ENCODE measurements around the gene CENPX.

The CENPX gene

DNA sequence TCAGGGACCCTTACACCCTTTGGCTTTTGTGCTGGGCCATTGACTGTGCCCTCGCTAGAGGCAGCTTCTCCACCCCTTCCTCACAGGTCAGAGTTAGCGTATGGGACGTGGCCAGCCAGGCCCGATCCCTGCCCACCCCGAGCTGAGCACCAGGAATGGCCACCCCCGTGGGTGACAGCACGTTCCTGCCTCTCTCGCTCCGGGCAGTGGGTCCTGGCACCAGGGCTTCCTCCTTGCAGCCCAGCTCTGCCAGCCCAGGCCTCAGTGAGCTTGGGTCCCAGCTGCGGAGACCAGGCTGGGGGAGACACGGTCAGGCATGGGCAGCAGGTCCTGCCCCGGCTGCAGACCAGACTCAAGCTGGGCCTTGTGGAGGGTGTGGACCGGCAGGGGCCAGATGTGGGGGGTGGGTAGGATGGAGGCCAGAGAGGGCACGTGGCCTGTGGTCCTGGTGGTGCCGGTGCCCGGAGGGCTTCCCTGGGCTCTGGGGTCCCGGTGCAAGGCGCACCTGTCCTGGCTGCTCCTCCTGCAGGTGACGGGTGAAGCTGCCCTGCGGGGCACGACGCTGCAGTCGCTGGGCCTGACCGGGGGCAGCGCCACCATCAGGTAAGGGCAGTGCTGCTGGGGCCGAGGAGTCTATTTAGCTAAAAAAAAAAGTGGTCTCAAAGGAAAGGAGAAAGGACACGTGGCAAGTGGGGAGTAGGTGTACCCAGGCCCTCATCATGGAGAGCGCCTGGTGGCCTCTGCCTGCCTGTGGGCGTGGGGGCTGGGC is 27.0 kb downstream of the CENPX start:
- H3K36me3 ChIP-seq (ENCODE audit: control insufficient read depth, insufficient read depth, low read length): no peaks in the 10 kb centered on the region
- H3K4me3 ChIP-seq (ENCODE audit: low read depth, low read length): no peak overlapping the region
- no peaks in the 10 kb centered on the region for H3K27me3 ChIP-seq (ENCODE audit: control insufficient read depth, insufficient read depth, low read length)
- no peak overlapping the region for H3K27ac ChIP-seq
- peaks cover 23% of the 10 kb centered on the region for H3K4me1 ChIP-seq
- TF ChIP-seq, protein P1, sequence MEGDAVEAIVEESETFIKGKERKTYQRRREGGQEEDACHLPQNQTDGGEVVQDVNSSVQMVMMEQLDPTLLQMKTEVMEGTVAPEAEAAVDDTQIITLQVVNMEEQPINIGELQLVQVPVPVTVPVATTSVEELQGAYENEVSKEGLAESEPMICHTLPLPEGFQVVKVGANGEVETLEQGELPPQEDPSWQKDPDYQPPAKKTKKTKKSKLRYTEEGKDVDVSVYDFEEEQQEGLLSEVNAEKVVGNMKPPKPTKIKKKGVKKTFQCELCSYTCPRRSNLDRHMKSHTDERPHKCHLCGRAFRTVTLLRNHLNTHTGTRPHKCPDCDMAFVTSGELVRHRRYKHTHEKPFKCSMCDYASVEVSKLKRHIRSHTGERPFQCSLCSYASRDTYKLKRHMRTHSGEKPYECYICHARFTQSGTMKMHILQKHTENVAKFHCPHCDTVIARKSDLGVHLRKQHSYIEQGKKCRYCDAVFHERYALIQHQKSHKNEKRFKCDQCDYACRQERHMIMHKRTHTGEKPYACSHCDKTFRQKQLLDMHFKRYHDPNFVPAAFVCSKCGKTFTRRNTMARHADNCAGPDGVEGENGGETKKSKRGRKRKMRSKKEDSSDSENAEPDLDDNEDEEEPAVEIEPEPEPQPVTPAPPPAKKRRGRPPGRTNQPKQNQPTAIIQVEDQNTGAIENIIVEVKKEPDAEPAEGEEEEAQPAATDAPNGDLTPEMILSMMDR (IDR thresholded peaks at IDR 0.05): no peak
- H3K9me3 ChIP-seq (ENCODE audit: control insufficient read depth, low read length): no peaks in the 10 kb centered on the region
- H2AFZ ChIP-seq: no peak overlapping the region
- H3K9ac ChIP-seq: no peak overlapping the region
- H3K79me2 ChIP-seq: peaks cover 33% of the 10 kb centered on the region
- no peak overlapping the region for H3K4me2 ChIP-seq (ENCODE audit: low read length)

DNA sequence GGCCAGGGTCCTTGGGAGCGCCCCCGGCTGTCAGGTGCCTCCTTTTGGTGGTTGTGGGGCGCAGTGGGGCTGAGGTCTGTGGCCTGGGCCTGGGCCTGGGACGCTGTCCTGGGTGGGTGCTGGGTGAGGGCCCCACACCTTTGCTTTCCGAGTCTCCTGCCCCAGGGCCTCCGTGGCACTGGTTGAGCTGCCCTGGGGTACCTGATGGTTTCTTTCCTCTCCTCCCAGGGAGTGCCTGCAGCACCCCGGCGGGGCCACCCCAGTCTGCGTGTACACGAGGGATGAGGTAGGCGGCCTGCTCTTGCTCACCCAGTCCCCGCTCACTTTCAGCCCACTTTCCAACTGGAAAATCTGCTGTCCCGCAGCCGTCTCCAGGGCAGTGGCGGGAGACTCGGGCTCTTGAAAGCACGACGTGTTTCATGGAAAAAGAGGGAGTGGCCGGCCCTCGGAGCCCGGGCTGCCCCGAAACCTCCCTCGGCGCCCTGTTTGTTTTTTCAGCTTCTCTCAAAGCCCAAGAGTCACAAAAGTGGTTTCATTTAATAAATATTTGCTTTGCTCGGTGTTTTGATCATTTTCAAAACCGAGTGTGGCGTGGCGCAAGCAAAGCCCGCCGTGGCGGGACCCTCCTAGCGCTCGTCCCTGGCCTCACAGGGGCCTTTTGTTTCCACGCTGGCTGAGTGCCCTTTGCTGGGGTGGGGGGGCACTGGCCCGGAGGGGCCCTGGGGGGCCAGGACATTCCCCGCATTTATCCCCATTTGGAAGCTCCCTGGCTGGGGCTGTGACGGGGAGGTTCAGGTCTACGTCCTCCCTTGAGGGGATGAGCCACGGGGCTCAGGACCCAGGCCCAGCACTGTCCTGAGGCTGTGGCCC is 27.9 kb downstream of the CENPX start:
- H3K4me1 ChIP-seq: peaks cover 23% of the 10 kb centered on the region
- H3K79me2 ChIP-seq: peaks cover 33% of the 10 kb centered on the region
- H3K27me3 ChIP-seq (ENCODE audit: control insufficient read depth, insufficient read depth, low read length): no peaks in the 10 kb centered on the region
- H3K36me3 ChIP-seq (ENCODE audit: control insufficient read depth, insufficient read depth, low read length): no peaks in the 10 kb centered on the region
- TF ChIP-seq, protein P1 (IDR thresholded peaks at IDR 0.05): no peak
- H3K4me2 ChIP-seq (ENCODE audit: low read length): no peak overlapping the region
- H3K27ac ChIP-seq: no peak overlapping the region
- H3K4me3 ChIP-seq (ENCODE audit: low read depth, low read length): no peak overlapping the region
- H3K9ac ChIP-seq: no peak overlapping the region
- H2AFZ ChIP-seq: no peak overlapping the region
- H3K9me3 ChIP-seq (ENCODE audit: control insufficient read depth, low read length): no peaks in the 10 kb centered on the region

DNA sequence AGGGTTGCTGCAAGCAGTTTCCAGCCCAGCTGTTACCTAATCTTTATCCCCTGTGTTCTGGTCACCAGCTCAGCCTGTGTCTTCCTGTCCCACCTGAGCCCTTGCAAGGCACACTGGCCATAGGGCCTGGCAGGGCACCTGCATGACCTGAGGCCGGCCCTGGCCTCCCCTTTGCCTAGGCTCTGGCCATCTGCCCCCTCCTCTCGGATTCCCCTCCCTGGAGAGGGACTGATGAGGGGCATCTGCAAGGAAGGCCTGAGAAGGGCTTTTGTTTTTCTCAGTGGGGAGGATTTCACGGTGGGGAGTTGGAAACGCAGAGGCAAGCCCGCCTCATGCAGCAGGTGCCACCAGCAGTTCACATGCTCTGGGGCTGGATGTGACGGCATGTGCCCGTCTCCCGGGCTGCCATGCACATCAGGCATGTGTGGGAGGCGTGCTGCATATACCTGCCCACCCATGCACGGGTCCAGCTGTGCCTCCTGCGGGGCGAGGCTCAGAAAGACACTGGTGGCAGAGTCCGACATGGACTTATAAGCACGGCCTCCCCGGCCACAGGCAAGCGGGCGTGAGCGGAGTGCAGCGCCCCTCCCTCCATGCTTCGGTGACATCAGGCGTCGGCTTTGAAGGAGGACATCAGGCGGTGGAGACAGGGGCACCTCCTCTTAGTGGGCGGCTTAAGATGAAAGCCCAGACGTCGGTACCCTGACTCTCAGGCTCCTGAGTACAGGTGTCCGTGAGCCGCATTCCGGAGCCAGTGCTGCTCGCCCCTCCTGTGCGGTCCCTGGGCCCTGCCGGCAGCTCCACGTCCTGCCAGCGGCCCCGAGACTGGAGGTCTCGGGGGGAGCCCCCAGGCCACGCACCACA is 28.7 kb downstream of the CENPX start:
- Histone ChIP-seq H3K4me3 (ENCODE audit: low read depth, low read length) (no peak overlapping the region), H3K79me2 (peaks cover 33% of the 10 kb centered on the region), H3K27ac (no peak overlapping the region), H3K9ac (no peak overlapping the region), H3K9me3 (ENCODE audit: control insufficient read depth, low read length) (no peaks in the 10 kb centered on the region), H3K27me3 (ENCODE audit: control insufficient read depth, insufficient read depth, low read length) (no peaks in the 10 kb centered on the region), H2AFZ (no peak overlapping the region), H3K4me1 (peaks cover 23% of the 10 kb centered on the region), H3K36me3 (ENCODE audit: control insufficient read depth, insufficient read depth, low read length) (no peaks in the 10 kb centered on the region), H3K4me2 (ENCODE audit: low read length) (no peak overlapping the region)
- TF ChIP-seq, protein P1 (IDR thresholded peaks at IDR 0.05): no peak

DNA sequence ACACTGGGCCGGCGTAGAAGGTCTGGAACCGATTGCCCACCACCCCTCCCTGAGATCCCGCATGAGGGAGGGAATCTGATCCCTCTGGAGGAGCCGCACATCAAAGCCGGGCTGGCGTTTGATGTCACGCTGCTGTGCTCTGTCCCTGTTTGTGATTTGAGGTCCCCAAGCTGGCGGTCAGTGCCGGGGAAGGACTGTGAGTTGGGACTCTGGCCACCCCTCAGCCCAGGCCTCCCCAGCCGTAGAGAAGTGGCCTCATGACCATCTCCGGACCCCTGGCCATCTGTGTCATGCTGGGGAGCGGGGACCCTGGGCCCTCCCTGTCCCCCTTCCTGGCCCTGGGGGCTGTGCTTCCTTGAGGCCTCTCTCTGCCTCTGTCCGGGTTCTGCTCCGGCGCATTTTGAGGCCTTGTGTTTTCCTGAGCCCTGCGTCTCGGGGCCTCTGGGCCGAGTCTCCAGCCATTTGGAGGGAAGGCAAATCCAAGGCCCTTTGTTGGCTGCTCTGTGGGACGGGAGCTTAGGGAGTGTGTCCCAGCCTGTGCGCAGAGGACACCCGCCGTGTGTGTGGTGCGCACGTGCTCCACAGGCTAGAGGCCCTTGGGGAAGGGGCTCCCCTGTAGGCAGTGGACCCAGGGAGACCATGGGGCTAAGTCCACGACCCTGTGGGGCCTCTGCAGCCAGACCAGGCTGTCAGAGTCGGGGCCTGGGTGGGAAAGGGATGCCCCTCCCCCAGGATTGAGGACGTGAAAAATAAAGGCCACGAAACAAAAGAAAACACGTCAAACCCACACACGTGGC is 30.2 kb downstream of the CENPX start:
- Histone ChIP-seq H2AFZ (peak overlapping the region; percentile 50), H3K27me3 (ENCODE audit: control insufficient read depth, insufficient read depth, low read length) (no peaks in the 10 kb centered on the region), H3K79me2 (peaks cover 27% of the 10 kb centered on the region), H3K4me3 (ENCODE audit: low read depth, low read length) (no peak overlapping the region), H3K36me3 (ENCODE audit: control insufficient read depth, insufficient read depth, low read length) (no peaks in the 10 kb centered on the region), H3K9me3 (ENCODE audit: control insufficient read depth, low read length) (no peaks in the 10 kb centered on the region), H3K9ac (no peak overlapping the region), H3K4me2 (ENCODE audit: low read length) (peak overlapping the region; percentile 58), H3K27ac (peak overlapping the region; percentile 58), H3K4me1 (peaks cover 23% of the 10 kb centered on the region)
- TF ChIP-seq, protein P1 (IDR thresholded peaks at IDR 0.05): no peak
